GM13977 (cell line): Measurements from ENCODE around the gene STK32B.

Source experiments
- DNase-seq: peaks from one replicate; pipeline ENCODE4 v3.0.0; 2012; ENCODE audit warnings: low spot score
- in situ Hi-C: fragments of 300-500 bp; cut with MboI; formaldehyde crosslinking; loops from one replicate; pipeline ENCODE4 v1.12.0; 2022; ENCODE audit warnings: low sequenced_read_pairs, low pct_unique_long_range_greater_than_20kb, mixed read lengths, inconsistent platforms; ENCODE audit not compliant: unreplicated experiment
- TF ChIP-seq, protein P1 (sequence below): IDR thresholded peaks from 2 replicates; pipeline ENCODE4 v1.5.1; 2012; ENCODE audit warnings: mild to moderate bottlenecking, control low read depth; ENCODE audit not compliant: insufficient read depth; ENCODE audit errors: extremely low read depth, missing control alignments

STK32B gene

DNA sequence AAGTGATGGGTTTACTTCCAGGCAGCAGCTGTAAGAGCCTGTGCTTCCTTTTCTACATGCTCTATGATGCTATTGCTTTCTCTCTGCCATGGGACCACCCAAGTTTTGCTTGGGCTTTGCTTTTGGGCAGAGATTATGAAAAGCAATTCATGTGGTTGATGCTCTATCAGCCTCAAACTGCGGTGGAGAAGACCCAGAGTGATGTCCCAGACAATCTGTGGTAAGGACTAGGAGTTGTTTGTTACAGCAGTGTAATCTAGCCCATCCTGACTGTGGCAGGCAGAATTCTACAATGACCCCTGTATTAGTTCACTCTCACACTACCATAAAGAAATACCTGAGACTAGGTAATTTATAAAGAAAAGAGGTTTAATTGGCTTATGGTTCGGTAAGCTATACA lies 22.8 kb upstream of the STK32B start:
- DNase-seq = no peak
- TF ChIP-seq, protein P1, sequence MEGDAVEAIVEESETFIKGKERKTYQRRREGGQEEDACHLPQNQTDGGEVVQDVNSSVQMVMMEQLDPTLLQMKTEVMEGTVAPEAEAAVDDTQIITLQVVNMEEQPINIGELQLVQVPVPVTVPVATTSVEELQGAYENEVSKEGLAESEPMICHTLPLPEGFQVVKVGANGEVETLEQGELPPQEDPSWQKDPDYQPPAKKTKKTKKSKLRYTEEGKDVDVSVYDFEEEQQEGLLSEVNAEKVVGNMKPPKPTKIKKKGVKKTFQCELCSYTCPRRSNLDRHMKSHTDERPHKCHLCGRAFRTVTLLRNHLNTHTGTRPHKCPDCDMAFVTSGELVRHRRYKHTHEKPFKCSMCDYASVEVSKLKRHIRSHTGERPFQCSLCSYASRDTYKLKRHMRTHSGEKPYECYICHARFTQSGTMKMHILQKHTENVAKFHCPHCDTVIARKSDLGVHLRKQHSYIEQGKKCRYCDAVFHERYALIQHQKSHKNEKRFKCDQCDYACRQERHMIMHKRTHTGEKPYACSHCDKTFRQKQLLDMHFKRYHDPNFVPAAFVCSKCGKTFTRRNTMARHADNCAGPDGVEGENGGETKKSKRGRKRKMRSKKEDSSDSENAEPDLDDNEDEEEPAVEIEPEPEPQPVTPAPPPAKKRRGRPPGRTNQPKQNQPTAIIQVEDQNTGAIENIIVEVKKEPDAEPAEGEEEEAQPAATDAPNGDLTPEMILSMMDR = no peak
- in situ Hi-C loops = no loop called here

- DNase-seq = no peak
- TF ChIP-seq, protein P1 = no peak
- in situ Hi-C loops = no loop called here
Measured at GRCh38 chr4:5029447-5029846, 21.8 kb upstream of the STK32B start.

DNA sequence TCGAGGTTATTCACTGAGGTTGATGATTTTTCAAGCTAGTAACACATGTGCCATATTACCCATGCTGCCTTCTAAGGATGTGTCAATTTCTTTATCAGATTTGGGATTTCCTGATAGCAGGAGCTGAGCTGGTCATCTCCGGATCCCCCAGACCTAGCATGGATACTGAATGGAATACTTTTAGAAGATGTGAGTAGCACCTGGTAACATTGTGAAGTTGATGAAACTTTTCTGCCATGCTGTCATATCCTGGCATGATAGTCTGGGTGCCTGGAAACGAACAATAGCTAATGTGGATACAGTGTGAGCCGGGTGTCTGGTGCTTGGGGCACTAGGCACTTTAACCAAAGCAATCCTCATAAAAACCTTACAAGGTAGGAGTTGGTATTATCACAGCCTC lies 21.1 kb upstream of the STK32B start:
- TF ChIP-seq, protein P1 = no peak
- in situ Hi-C loops = no loop called here
- DNase-seq = no peak

GRCh38 chr4:5030927-5031326 lies 20.4 kb upstream of the STK32B start:
- TF ChIP-seq, protein P1 = no peak
- in situ Hi-C loops = no loop called here

GRCh38 chr4:5032813-5033212 lies 18.5 kb upstream of the STK32B start:
- in situ Hi-C loops = no loop called here
- DNase-seq = no peak
- TF ChIP-seq, protein P1 = no peak

More at GRCh38 chr4:5030927-5031326, 20.4 kb upstream of the STK32B start:
- no peak for DNase-seq

DNA sequence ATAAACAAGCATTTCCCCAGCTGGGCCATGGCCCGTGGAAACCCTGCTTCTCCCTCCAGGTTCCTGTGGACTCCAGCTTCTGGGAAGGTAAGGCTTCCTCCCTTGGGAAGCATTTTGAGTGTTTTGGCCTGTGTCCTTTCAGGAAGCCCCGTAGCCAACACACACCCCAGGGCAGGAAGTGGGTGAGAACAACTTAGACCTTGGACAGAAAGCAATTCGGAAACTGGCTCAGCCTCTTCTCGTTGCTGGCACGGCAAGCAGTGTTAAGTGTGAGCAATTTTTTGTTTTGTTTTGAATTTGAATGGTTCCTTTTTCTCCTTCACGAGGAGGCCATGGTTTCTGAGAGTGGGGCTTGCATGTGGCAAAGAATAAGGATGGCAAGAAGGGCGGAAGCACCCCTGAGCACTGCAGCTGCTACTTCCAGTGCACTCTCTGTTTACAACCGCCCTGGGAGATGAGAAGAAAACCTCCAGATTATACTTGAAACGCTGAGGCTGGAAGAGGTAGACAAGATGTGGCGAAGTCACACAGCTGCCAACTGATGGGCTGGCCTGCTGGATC lies 17.9 kb upstream of the STK32B start:
- no peak for DNase-seq
- TF ChIP-seq, protein P1 = no peak
- in situ Hi-C loops = no loop called here

GRCh38 chr4:5034206-5034605 lies 17.1 kb upstream of the STK32B start:
- in situ Hi-C loops = no loop called here
- DNase-seq = no peak
- TF ChIP-seq, protein P1 = no peak
